Spleen (tissue), 11 donors: ENCODE data around the gene GPR62. TPM values are rescaled to one million over a fixed set of nuclear protein-coding genes. Genes with fewer than 3 reads are reported as not detected.
A peak's percentile ranks its signal among the peaks of the same experiment; 100 is the strongest.

Experiments used
- DNase-seq: peaks from one replicate; pipeline ENCODE4 v3.0.0-alpha.2; 2020
- H3K27ac ChIP-seq, 8 donors: fragments of 200-600 bp; sonication (generic) in 7 of 8; 1 replicate in 4 of 8; 2 replicates in 4 of 8; pipeline versions ENCODE4 v1.5.0 to v1.8.0; 2016 to 2021; ENCODE audit warnings: inconsistent platforms in 4 of 8, mild to moderate bottlenecking in 4 of 8, moderate library complexity in 1 of 8
- H3K27me3 ChIP-seq, 7 donors: fragments of 200-600 bp; sonication (generic) in 6 of 7; replicated peaks in 1 of 7; 1 replicate in 4 of 7; 2 replicates in 3 of 7; pipeline versions ENCODE4 v1.5.0 to v1.8.0; 2016 to 2021; ENCODE audit warnings: inconsistent platforms in 3 of 7, mild to moderate bottlenecking in 1 of 7
- H3K36me3 ChIP-seq, 6 donors: fragments of 200-600 bp; sonication (generic) in 5 of 6; 1 replicate in 4 of 6; 2 replicates in 2 of 6; pipeline versions ENCODE4 v1.5.0 to v1.8.0; 2016 to 2021; ENCODE audit warnings: inconsistent platforms in 2 of 6
- H3K4me1 ChIP-seq, 6 donors: fragments of 200-600 bp; sonication (generic) in 5 of 6; 1 replicate in 3 of 6; 2 replicates in 3 of 6; pipeline versions ENCODE4 v1.5.0 to v1.8.0; 2016 to 2021; ENCODE audit warnings: inconsistent platforms in 3 of 6
- H3K4me3 ChIP-seq, 8 donors: fragments of 200-600 bp; sonication (generic) in 7 of 8; 1 replicate in 4 of 8; 2 replicates in 4 of 8; pipeline versions ENCODE4 v1.5.0 to v1.8.0; 2016 to 2021; ENCODE audit warnings: inconsistent platforms in 4 of 8, mild to moderate bottlenecking in 4 of 8, moderate library complexity in 2 of 8
- H3K9me3 ChIP-seq, 8 donors: fragments of 200-600 bp; sonication (generic) in 7 of 8; 1 replicate in 4 of 8; 2 replicates in 4 of 8; pipeline versions ENCODE4 v1.5.0 to v1.8.0; 2016 to 2021; ENCODE audit warnings: inconsistent platforms in 4 of 8
- POLR2A ChIP-seq, 3 donors: fragments of 450-650 bp; IDR thresholded peaks; one replicate each; pipeline ENCODE4 v1.5.1; 2017; ENCODE audit warnings: antibody characterized with exemption in 3 of 3, mild to moderate bottlenecking in 1 of 3
- POLR2AphosphoS5 ChIP-seq, 3 donors: sonication (generic); formaldehyde crosslinking; IDR thresholded peaks; one replicate each; pipeline ENCODE4 v1.5.1; 2017; ENCODE audit warnings: antibody characterized with exemption in 3 of 3
- WGBS, 5 donors: extraction: QIAGEN DNeasy Blood & Tissue Kit in 3 of 5; methylation state at CpG; one replicate each; pipeline versions ENCODE4 v1.1.5 to v1.1.7; 2013 to 2018; 5-methylcytosine and 5-hydroxymethylcytosine counted together
- intact Hi-C: fragments of 100-400 bp; cut with DNase I; formaldehyde crosslinking; loops from one replicate; pipeline ENCODE4 v1.15.0; 2023; ENCODE audit warnings: low total_unique reads
- polyA plus RNA-seq, 3 donors: library from polyadenylated mRNA; stranded (reverse); fragments of 200-250 nt; gene quantifications; one replicate each; pipeline ENCODE4 v1.2.1, GENCODE V29; 2013
- total RNA-seq, 7 donors: library from RNA; depleted of rRNA in 3 of 7; stranded (reverse); fragments of >200 nt in 3 of 7; fragmentation: NEBNext Ultra II Directional in 4 of 7; extraction: Animal tissue kit (Norgen Biotek cat#: 25700) in 4 of 7; gene quantifications; one replicate each; pipeline versions ENCODE4 v1.1.0 to v1.2.1, GENCODE V29; 2016 to 2021
- TF ChIP-seq, protein P1 (sequence below), 11 experiments: fragments of 200-600 bp in 7 of 11; fragments of 450-650 bp in 4 of 11; sonication (generic) in 4 of 11; IDR thresholded peaks in 8 of 11; conservative IDR thresholded peaks in 3 of 11; 1 replicate in 7 of 11; 2 replicates in 4 of 11; pipeline versions ENCODE4 v1.4.0 to v1.8.0; 2016 to 2021; ENCODE audit warnings: antibody characterized with exemption in 11 of 11, inconsistent platforms in 4 of 11, mild to moderate bottlenecking in 1 of 11
- donor health status: healthy with polysubstance abuse.
- donor health status: DM: no; HTN: no; CAD: no; lungs with moderate emphysema.
- donor health status: DM: no; HTN: no; CAD: no.
- donor health status: Bipolar disorder and iron deficiency.
- donor health status: healthy.
- donor health status: DM: no; HTN: no; CAD: no.
- donor health status: DM: yes; HTN: yes; CAD: no.

The GPR62 gene
- total and polyA plus RNA-seq, 10 donors = 0.04 to 0.39 (median 0.05) TPM; not detected in 6

- Histone ChIP-seq H3K9me3 (no peaks in the 10 kb centered on the region), H3K27me3 (no peaks in the 10 kb centered on the region), H3K4me1 (peaks cover 27 to 79% (median 52%) of the 10 kb centered on the region in 6 donors), H3K27ac (peak overlapping the region; percentile 84 to 95 (median 92)), H3K36me3 (peaks cover 0 to 10% (median 0%) of the 10 kb centered on the region in 6 donors), H3K4me3 (peak overlapping the region; percentile 70 to 93 (median 74))
- 15 to 23% (median 18%) methylated on average over 22 to 30 of the region's 30 CpGs for WGBS, 5 donors
- intact Hi-C loops = no loop called here
- DNase-seq = peak; percentile 91
- TF ChIP-seq POLR2AphosphoS5 (IDR thresholded peaks at IDR 0.05) = no peak
- TF ChIP-seq, protein P1, sequence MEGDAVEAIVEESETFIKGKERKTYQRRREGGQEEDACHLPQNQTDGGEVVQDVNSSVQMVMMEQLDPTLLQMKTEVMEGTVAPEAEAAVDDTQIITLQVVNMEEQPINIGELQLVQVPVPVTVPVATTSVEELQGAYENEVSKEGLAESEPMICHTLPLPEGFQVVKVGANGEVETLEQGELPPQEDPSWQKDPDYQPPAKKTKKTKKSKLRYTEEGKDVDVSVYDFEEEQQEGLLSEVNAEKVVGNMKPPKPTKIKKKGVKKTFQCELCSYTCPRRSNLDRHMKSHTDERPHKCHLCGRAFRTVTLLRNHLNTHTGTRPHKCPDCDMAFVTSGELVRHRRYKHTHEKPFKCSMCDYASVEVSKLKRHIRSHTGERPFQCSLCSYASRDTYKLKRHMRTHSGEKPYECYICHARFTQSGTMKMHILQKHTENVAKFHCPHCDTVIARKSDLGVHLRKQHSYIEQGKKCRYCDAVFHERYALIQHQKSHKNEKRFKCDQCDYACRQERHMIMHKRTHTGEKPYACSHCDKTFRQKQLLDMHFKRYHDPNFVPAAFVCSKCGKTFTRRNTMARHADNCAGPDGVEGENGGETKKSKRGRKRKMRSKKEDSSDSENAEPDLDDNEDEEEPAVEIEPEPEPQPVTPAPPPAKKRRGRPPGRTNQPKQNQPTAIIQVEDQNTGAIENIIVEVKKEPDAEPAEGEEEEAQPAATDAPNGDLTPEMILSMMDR (IDR thresholded peaks at IDR 0.05 in 8 of 11, conservative IDR thresholded peaks at IDR 0.05 in 3 of 11) = peak in 6 of 11 experiments; percentile 16 to 76 (median 60)
These were observed 19.2 kb downstream of the GPR62 start for GRCh38 chr3:51974277-51974962.

- intact Hi-C loops = no loop called here
- WGBS, 5 donors = 0 to 1% (median 0%) methylated on average over 20 to 63 of the region's 63 CpGs
- Histone ChIP-seq H3K27me3 (no peaks in the 10 kb centered on the region), H3K4me3 (peak within 1 kb of the TSS; percentile 70 to 93 (median 74)), H3K9me3 (no peaks in the 10 kb centered on the region), H3K27ac (peak within 1 kb of the TSS; percentile 84 to 95 (median 92)), H3K4me1 (peaks cover 27 to 77% (median 50%) of the 10 kb centered on the region in 6 donors), H3K36me3 (peaks cover 0 to 12% (median 0%) of the 10 kb centered on the region in 6 donors)
- DNase-seq = peak; percentile 94
- TF ChIP-seq POLR2A (IDR thresholded peaks at IDR 0.05) = no peak
- peak; percentile 79 to 86 (median 85) for TF ChIP-seq POLR2AphosphoS5 (IDR thresholded peaks at IDR 0.05)
- TF ChIP-seq, protein P1 (IDR thresholded peaks at IDR 0.05 in 8 of 11, conservative IDR thresholded peaks at IDR 0.05 in 3 of 11) = peak in 1 of 11 experiments; percentile 25
These were observed 20.0 kb downstream of the GPR62 start, which contains the start of gene ABHD14A for GRCh38 chr3:51974963-51975851. ABHD14A (plus strand) TSS chr3:51975064; CDS start chr3:51975136, 72 bp downstream.

DNA sequence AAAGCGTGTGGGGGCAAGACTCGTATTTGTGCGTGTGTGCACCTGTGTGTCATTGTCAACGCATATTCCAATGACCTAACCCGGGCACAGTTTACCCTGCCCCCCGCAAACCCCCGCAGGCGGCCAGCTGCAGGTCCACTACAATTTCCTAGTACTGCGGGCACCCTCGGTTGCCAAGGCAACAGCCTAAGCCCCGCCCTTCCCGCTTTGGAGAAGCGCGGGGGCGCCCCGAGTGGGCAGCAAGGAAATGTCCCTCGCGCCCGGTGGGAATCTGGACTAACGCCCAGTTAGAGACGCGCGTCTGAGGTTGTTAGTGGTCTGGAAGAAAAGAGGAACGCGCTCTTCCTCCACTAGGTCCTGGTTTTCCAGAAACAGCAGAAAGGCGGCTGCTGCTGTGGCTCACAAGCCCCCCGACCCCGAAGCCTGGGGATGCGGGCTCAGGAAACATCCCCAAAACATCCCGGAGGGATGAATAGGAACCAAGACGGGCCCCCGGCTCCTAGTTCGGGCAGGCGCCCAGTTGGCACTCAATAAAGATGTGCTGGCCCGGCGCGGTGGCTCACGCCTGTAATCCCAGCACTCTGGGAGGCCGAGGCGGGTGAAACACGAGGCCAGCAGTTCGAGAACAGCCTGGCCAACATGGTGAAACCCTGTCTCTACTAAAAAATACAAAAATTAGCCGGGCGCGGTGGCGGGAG is 20.8 kb downstream of the GPR62 start:
- no peaks in the 10 kb centered on the region for H3K9me3 ChIP-seq
- H3K4me3 ChIP-seq = peak overlapping the region; percentile 60 to 93 (median 73)
- DNase-seq = peak; percentile 88
- intact Hi-C loops = no loop called here
- peak in 2 of 3 donors; percentile 44 to 52 for TF ChIP-seq POLR2AphosphoS5 (IDR thresholded peaks at IDR 0.05)
- TF ChIP-seq POLR2A (IDR thresholded peaks at IDR 0.05) = no peak
- TF ChIP-seq, protein P1 (IDR thresholded peaks at IDR 0.05 in 8 of 11, conservative IDR thresholded peaks at IDR 0.05 in 3 of 11) = peak in 1 of 11 experiments; percentile 20
- H3K36me3 ChIP-seq = peaks cover 0 to 12% (median 0%) of the 10 kb centered on the region in 6 donors
- no peaks in the 10 kb centered on the region for H3K27me3 ChIP-seq
- WGBS, 5 donors = 39 to 46% (median 41%) methylated on average over 45 to 46 of the region's 46 CpGs
- peaks cover 27 to 77% (median 50%) of the 10 kb centered on the region in 6 donors for H3K4me1 ChIP-seq
- H3K27ac ChIP-seq = peak overlapping the region in 7 of 8 donors; percentile 48 to 95 (median 93)
